Measurements from ENCODE around the gene FIGNL1.

Gene FIGNL1

DNA sequence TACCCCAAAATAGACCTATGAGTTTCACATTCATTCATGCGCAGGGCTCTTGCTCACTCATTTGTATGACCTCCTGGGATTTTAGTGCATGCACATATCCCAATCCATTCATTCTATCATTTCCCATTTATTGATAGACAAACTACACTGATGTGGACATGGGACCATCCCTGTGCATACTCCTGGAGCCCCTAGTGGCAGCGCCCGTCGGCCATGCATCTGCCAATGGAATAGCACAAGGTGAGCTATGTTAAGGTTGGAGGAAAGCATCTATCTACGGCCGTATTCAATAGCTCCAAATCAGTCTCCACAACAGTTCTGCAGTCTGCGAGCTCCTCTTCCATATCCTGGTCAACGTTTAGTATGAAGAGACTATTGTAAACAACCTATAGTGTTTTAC lies 31.7 kb upstream of the FIGNL1 start:
- TF ChIP-seq, protein P1, sequence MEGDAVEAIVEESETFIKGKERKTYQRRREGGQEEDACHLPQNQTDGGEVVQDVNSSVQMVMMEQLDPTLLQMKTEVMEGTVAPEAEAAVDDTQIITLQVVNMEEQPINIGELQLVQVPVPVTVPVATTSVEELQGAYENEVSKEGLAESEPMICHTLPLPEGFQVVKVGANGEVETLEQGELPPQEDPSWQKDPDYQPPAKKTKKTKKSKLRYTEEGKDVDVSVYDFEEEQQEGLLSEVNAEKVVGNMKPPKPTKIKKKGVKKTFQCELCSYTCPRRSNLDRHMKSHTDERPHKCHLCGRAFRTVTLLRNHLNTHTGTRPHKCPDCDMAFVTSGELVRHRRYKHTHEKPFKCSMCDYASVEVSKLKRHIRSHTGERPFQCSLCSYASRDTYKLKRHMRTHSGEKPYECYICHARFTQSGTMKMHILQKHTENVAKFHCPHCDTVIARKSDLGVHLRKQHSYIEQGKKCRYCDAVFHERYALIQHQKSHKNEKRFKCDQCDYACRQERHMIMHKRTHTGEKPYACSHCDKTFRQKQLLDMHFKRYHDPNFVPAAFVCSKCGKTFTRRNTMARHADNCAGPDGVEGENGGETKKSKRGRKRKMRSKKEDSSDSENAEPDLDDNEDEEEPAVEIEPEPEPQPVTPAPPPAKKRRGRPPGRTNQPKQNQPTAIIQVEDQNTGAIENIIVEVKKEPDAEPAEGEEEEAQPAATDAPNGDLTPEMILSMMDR (IDR thresholded peaks at IDR 0.05; ENCODE audit: low read depth, low read length): peak; percentile 42
- no peak for DNase-seq
- peaks cover 48% of the 10 kb centered on the region for H3K36me3 ChIP-seq

DNA sequence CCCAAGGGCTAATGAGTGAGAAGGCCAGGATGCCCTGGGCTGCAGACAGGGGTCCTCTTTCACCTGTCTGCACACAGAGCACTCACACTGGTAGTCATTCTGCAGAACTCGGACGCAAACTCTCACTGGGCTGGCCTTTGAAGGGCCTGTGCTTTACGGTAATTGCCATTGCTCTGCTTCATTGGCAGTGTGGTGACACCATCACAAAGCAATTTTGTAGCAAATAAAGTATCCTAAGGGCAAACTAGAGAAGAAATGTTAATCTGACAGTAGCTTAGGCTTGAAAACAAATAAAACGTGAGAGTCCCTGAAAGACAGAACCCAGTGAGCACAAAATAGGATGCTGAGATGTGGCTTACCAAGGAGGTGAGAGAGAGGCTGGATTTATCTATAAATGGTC lies 30.6 kb upstream of the FIGNL1 start:
- TF ChIP-seq, protein P1 (IDR thresholded peaks at IDR 0.05; ENCODE audit: low read depth, low read length): no peak
- Histone ChIP-seq H3K27me3 (no peaks in the 10 kb centered on the region), H3K36me3 (peaks cover 47% of the 10 kb centered on the region), H3K4me1 (peaks cover 6% of the 10 kb centered on the region), H3K4me3 (ENCODE audit: low read depth, low read length) (no peak overlapping the region), H3K9me3 (no peaks in the 10 kb centered on the region)
- DNase-seq: no peak

More for the DNA sequence above, 31.7 kb upstream of the FIGNL1 start:
- Histone ChIP-seq H3K27me3 (no peaks in the 10 kb centered on the region), H3K4me1 (peaks cover 6% of the 10 kb centered on the region), H3K9me3 (no peaks in the 10 kb centered on the region), H3K4me3 (ENCODE audit: low read depth, low read length) (no peak overlapping the region)

DNA sequence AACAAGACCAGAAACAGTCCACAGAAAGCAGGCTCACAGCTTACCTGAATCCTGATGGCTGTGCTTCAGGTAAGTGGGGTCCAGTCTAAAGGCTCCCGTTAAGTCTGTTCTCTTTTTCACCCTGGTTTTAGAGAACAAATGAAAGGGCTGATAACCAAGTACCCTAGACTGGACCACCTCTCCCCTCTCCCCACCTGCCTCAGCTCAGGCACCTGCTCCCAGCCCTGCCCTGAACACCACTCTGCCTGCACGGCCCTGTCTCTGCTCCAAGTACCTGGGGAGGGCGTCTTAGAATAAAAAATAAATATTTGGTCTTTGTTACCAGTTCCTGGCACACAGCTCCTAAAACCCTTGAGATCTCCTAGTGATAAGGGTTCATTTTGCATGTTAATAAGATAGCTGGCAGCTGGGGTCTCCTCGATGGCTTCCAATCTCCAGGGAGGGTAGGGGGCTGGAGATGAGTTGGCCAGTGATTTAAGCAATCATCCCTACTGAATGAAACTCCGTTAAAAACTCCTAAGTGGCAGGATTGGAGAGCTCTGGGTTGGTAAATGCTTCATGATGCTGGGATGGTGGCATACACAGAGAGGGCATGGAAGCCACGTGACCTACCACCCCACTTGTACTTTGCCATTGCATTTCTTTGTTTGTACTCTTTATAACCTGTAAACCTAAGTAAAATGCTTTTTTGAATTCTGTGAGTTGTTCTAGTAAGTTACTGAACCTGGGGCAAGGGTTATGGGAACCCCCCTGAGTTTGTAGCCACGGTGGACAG lies 29.8 kb upstream of the FIGNL1 start:
- peaks cover 54% of the 10 kb centered on the region for H3K36me3 ChIP-seq
- DNase-seq: no peak
- no peaks in the 10 kb centered on the region for H3K27me3 ChIP-seq
- TF ChIP-seq, protein P1 (IDR thresholded peaks at IDR 0.05; ENCODE audit: low read depth, low read length): no peak
- no peak overlapping the region for H3K4me3 ChIP-seq (ENCODE audit: low read depth, low read length)
- no peaks in the 10 kb centered on the region for H3K9me3 ChIP-seq
- H3K4me1 ChIP-seq: peaks cover 6% of the 10 kb centered on the region

DNA sequence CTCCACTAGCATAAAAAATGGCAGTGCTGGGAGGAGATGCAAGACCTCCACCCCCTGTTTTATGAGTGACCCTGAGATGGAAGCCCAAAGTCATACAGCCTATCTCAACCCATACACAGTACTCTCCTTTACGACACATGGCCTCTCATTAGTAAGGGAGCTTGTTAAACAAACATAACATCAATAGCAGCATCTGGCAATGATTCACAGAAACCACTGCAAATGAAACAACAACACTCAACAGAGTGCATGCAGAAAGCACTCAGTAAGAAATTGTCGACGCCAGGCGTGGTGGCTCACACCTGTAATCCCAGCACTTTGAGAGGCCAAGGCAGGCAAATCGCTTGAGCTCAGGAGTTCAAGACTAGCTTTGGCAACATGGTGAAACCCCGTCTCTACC lies 27.5 kb upstream of the FIGNL1 start:
- peaks cover 59% of the 10 kb centered on the region for H3K36me3 ChIP-seq
- peaks cover 2% of the 10 kb centered on the region for H3K4me1 ChIP-seq
- TF ChIP-seq, protein P1 (IDR thresholded peaks at IDR 0.05; ENCODE audit: low read depth, low read length): no peak
- no peaks in the 10 kb centered on the region; the same call in 1 of the 2 replicates for H3K9me3 ChIP-seq
- no peak overlapping the region for H3K4me3 ChIP-seq (ENCODE audit: low read depth, low read length)
- H3K27me3 ChIP-seq: no peaks in the 10 kb centered on the region
- DNase-seq: no peak

DNA sequence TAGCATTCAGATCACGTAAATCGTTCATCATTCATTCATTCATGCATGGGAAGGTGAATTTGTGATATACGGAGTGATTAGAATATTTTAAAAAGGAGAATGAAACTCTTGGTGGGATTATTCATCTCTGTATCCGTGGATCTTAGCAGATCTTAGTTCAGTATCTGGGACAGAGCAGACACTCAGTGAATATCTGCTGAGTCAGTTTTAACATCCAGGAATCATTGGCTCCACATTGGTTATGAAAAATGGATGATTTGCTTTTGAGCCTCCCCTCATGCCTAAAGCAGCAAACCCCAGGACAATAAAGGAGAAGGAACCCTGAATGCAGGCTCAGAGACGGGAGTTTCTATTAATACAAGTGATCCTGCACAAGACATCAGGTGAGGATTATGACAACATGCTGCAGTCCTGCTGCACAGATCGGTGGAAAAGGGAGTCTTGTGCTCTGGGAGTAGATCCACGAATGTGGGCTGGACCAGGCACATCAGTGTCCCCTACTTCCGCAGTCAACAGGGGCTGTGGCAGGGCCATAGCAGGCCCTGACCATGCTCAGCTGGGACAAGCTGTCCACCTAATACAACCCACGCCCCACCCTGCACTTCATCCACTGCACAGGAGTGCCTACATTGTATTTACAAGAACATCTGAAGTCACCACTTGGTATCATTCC lies 26.9 kb upstream of the FIGNL1 start:
- H3K36me3 ChIP-seq: peaks cover 59% of the 10 kb centered on the region
- H3K9me3 ChIP-seq: no peaks in the 10 kb centered on the region; the same call in 1 of the 2 replicates
- H3K27me3 ChIP-seq: no peaks in the 10 kb centered on the region
- peaks cover 2% of the 10 kb centered on the region for H3K4me1 ChIP-seq
- TF ChIP-seq, protein P1 (IDR thresholded peaks at IDR 0.05; ENCODE audit: low read depth, low read length): no peak
- no peak for DNase-seq
- no peak overlapping the region for H3K4me3 ChIP-seq (ENCODE audit: low read depth, low read length)

DNA sequence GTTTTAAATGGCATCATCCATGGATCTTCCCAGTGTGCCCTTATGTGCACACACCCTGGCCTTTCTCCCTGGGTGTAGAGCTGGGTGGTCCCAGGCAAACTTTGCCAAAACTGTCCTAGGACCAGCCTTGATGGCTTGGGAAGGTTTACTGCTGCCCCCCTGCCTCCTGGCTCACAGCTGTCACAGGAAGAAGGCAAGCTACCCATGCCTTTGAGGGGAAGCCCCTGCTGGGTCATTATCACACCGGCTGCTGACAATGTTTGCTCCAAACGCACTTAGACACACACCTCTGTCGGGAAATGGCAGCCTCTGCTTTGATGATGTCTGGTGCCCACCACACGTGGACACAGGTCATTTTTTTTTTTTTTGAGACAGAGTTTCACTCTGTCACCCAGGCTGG lies 25.2 kb upstream of the FIGNL1 start:
- Histone ChIP-seq H3K9me3 (no peaks in the 10 kb centered on the region; the same call in 1 of the 2 replicates), H3K4me3 (ENCODE audit: low read depth, low read length) (no peak overlapping the region), H3K4me1 (peaks cover 7% of the 10 kb centered on the region), H3K36me3 (peaks cover 53% of the 10 kb centered on the region), H3K27me3 (no peaks in the 10 kb centered on the region)
- no peak for DNase-seq
- TF ChIP-seq, protein P1 (IDR thresholded peaks at IDR 0.05; ENCODE audit: low read depth, low read length): no peak

Measured in BE2C (cell line).